ENCODE measurements around the gene BAIAP3. TPM values are rescaled to one million over a fixed set of nuclear protein-coding genes. Genes with fewer than 3 reads are reported as not detected.
"Not testable (repeated sequence)": the region's sequence is repeated elsewhere in the genome, so short reads cannot be mapped to it uniquely, and the experiment has no call there.

Gene BAIAP3
- total and polyA plus RNA-seq, 2 donors, result 0.63 to 2.7 TPM

- DNase-seq (ENCODE audit: extremely low spot score), result no peak
- Histone ChIP-seq H3K27ac (ENCODE audit: low read depth) (no peak overlapping the region), H3K4me1 (ENCODE audit: insufficient read depth) (no peaks in the 10 kb centered on the region), H3K4me3 (ENCODE audit: low read depth, low read length) (no peak overlapping the region), H3K36me3 (ENCODE audit: insufficient read depth) (peaks cover 2% of the 10 kb centered on the region)
- 61% methylated on average over 17 of the region's 17 CpGs for WGBS
Measured at GRCh38 chr16:1326391-1326790, 7.1 kb upstream of the BAIAP3 start.

- Histone ChIP-seq H3K36me3 (ENCODE audit: insufficient read depth) (peaks cover 2% of the 10 kb centered on the region), H3K27ac (ENCODE audit: low read depth) (no peak overlapping the region), H3K4me1 (ENCODE audit: insufficient read depth) (no peaks in the 10 kb centered on the region), H3K4me3 (ENCODE audit: low read depth, low read length) (no peak overlapping the region)
- no peak for DNase-seq (ENCODE audit: extremely low spot score)
- WGBS, result 79% methylated on average over 17 of the region's 17 CpGs
Measured at GRCh38 chr16:1326946-1327618, 6.4 kb upstream of the BAIAP3 start.

GRCh38 chr16:1327619-1327947 lies 5.9 kb upstream of the BAIAP3 start:
- Histone ChIP-seq H3K36me3 (ENCODE audit: insufficient read depth) (peaks cover 2% of the 10 kb centered on the region), H3K4me1 (ENCODE audit: insufficient read depth) (no peaks in the 10 kb centered on the region), H3K4me3 (ENCODE audit: low read depth, low read length) (no peak overlapping the region), H3K27ac (ENCODE audit: low read depth) (no peak overlapping the region)
- 55% methylated on average over 5 of the region's 5 CpGs for WGBS
- DNase-seq (ENCODE audit: extremely low spot score), result no peak

- H3K4me3 ChIP-seq (ENCODE audit: low read depth, low read length); H3K36me3 ChIP-seq (ENCODE audit: insufficient read depth); DNase-seq (ENCODE audit: extremely low spot score); H3K4me1 ChIP-seq (ENCODE audit: insufficient read depth); H3K27ac ChIP-seq (ENCODE audit: low read depth): not testable (repeated sequence)
- WGBS, result 88% methylated on average over 20 of the region's 20 CpGs
Measured at GRCh38 chr16:1328136-1328535, 5.3 kb upstream of the BAIAP3 start.

- WGBS, result 93% methylated on average over 10 of the region's 10 CpGs
- H3K27ac ChIP-seq (ENCODE audit: low read depth); H3K36me3 ChIP-seq (ENCODE audit: insufficient read depth); H3K4me1 ChIP-seq (ENCODE audit: insufficient read depth); H3K4me3 ChIP-seq (ENCODE audit: low read depth, low read length); DNase-seq (ENCODE audit: extremely low spot score): not testable (repeated sequence)
Measured at GRCh38 chr16:1328961-1329360, 4.5 kb upstream of the BAIAP3 start.

- WGBS, result 70% methylated on average over 17 of the region's 17 CpGs
- Histone ChIP-seq H3K36me3 (ENCODE audit: insufficient read depth) (no peaks in the 10 kb centered on the region), H3K4me1 (ENCODE audit: insufficient read depth) (no peaks in the 10 kb centered on the region), H3K27ac (ENCODE audit: low read depth) (no peak overlapping the region), H3K4me3 (ENCODE audit: low read depth, low read length) (no peak overlapping the region)
- DNase-seq (ENCODE audit: extremely low spot score), result no peak
Measured at GRCh38 chr16:1330260-1330914, 3.1 kb upstream of the BAIAP3 start.

- Histone ChIP-seq H3K36me3 (ENCODE audit: insufficient read depth) (no peaks in the 10 kb centered on the region), H3K4me1 (ENCODE audit: insufficient read depth) (no peaks in the 10 kb centered on the region), H3K4me3 (ENCODE audit: low read depth, low read length) (peak overlapping the region; percentile 8), H3K27ac (ENCODE audit: low read depth) (no peak overlapping the region)
- DNase-seq (ENCODE audit: extremely low spot score), result no peak
- 48% methylated on average over 22 of the region's 22 CpGs for WGBS
Measured at GRCh38 chr16:1330931-1331711, 2.3 kb upstream of the BAIAP3 start.

GRCh38 chr16:1331712-1332617 lies 1.5 kb upstream of the BAIAP3 start:
- no peaks in the 10 kb centered on the region for H3K4me1 ChIP-seq (ENCODE audit: insufficient read depth)
- DNase-seq (ENCODE audit: extremely low spot score), result peak; percentile 79
- H3K27ac ChIP-seq (ENCODE audit: low read depth), result no peak overlapping the region
- H3K36me3 ChIP-seq (ENCODE audit: insufficient read depth), result no peaks in the 10 kb centered on the region
- H3K4me3 ChIP-seq (ENCODE audit: low read depth, low read length), result peak overlapping the region; percentile 8
- WGBS, result 4% methylated on average over 34 of the region's 34 CpGs

GRCh38 chr16:1332618-1333148 lies 762 bp upstream of the BAIAP3 start:
- no peak for DNase-seq (ENCODE audit: extremely low spot score)
- no peaks in the 10 kb centered on the region for H3K4me1 ChIP-seq (ENCODE audit: insufficient read depth)
- no peak overlapping the region for H3K27ac ChIP-seq (ENCODE audit: low read depth)
- peak overlapping the region; percentile 40 for H3K4me3 ChIP-seq (ENCODE audit: low read depth, low read length)
- WGBS, result 6% methylated on average over 26 of the region's 26 CpGs
- no peaks in the 10 kb centered on the region for H3K36me3 ChIP-seq (ENCODE audit: insufficient read depth)

- DNase-seq (ENCODE audit: extremely low spot score), result no peak
- no peak overlapping the region for H3K27ac ChIP-seq (ENCODE audit: low read depth)
- WGBS, result 2% methylated on average over 78 of the region's 78 CpGs
- peak overlapping the region; percentile 40 for H3K4me3 ChIP-seq (ENCODE audit: low read depth, low read length)
- H3K4me1 ChIP-seq (ENCODE audit: insufficient read depth), result no peaks in the 10 kb centered on the region
- H3K36me3 ChIP-seq (ENCODE audit: insufficient read depth), result no peaks in the 10 kb centered on the region
Measured at GRCh38 chr16:1333854-1334700, 632 bp downstream of the BAIAP3 start.

GRCh38 chr16:1334739-1335138 lies 1.3 kb downstream of the BAIAP3 start:
- 37% methylated on average over 9 of the region's 9 CpGs for WGBS
- no peak for DNase-seq (ENCODE audit: extremely low spot score)
- H3K4me1 ChIP-seq (ENCODE audit: insufficient read depth), result no peaks in the 10 kb centered on the region
- no peak overlapping the region for H3K27ac ChIP-seq (ENCODE audit: low read depth)
- no peaks in the 10 kb centered on the region for H3K36me3 ChIP-seq (ENCODE audit: insufficient read depth)
- no peak overlapping the region for H3K4me3 ChIP-seq (ENCODE audit: low read depth, low read length)

- H3K36me3 ChIP-seq (ENCODE audit: insufficient read depth), result no peaks in the 10 kb centered on the region
- WGBS, result 56% methylated on average over 16 of the region's 16 CpGs
- H3K4me1 ChIP-seq (ENCODE audit: insufficient read depth), result no peaks in the 10 kb centered on the region
- no peak overlapping the region for H3K4me3 ChIP-seq (ENCODE audit: low read depth, low read length)
- H3K27ac ChIP-seq (ENCODE audit: low read depth), result no peak overlapping the region
- no peak for DNase-seq (ENCODE audit: extremely low spot score)
Measured at GRCh38 chr16:1335211-1335971, 1.9 kb downstream of the BAIAP3 start.

Data from urinary bladder (tissue), 4 donors.